Stimulated activated CD8-positive, alpha-beta memory T cell treated with anti-CD3 and anti-CD28 coated beads, Interleukin-7, amount 100 ng/mL, for 4 hours (primary cell): ENCODE measurements around the gene DOCK3.

Experiments used
- DNase-seq, 2 donors: peaks; one replicate each; pipeline ENCODE4 v3.0.0-alpha.2; 2020; ENCODE audit warnings: low read depth in 2 of 2

The DOCK3 gene

DNA sequence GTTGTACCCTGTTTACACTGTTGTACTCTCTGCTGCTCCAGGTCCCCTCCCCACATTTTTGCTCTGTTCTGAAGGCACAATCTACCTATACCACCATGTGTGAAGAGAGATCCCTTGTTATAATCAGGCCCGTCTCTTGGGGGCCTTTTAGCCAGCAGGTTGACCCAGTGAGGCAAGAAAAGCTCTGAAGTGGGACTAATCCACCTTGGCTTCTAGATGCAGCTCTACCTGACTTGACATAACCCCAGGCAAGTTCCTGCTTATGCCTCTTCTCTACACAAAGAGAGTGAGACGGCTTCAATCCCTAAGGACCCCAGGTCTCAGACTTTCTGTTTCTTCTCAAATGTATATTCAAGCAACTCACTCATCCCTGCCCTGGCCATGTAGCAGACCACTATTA, 653.5 kb downstream of the DOCK3 start:
- no peak for DNase-seq

- DNase-seq, result no peak
Observed at GRCh38 chr3:51330046-51330445, 655.3 kb downstream of the DOCK3 start.

DNA sequence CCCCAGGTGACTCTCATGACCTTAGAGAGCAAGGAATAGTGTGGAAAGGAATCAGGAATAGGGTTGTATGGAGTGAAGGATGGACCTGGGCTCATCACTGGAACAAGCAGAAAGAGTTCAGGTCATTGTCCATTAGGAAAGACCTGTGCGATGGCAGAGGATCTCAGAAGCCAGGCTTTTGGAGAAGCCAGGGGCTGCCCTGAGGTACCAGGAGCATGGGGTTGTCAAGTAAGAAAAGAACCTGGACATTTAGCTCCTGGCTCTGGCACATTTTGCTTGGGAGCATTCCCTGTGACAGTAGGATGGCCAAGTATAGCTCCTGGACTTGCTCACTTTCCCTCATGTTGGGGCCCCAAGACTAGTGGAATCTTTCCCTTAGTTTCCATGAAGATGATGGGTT, 657.4 kb downstream of the DOCK3 start:
- no peak for DNase-seq

DNA sequence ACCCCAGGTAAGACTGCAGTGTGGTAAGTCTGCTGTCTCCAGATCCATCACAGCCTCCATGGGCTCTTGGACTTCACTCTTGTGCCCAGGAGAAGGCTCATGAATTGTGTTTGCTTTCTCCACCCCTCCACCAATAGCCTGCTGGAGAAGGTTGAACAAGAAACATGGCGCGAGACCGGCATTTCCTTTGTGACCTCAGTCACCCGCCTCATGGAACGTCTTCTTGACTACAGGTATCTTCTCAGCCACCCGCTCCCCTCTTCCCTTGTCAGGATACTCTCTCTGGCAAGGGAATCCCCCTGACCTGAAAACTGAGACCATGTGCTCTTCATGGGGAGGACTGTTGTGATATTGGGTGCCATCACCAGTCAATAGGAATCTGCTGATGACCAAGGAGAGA, 658.3 kb downstream of the DOCK3 start:
- DNase-seq, result no peak

- DNase-seq, result no peak
Observed at GRCh38 chr3:51336261-51336660, 661.5 kb downstream of the DOCK3 start.

DNA sequence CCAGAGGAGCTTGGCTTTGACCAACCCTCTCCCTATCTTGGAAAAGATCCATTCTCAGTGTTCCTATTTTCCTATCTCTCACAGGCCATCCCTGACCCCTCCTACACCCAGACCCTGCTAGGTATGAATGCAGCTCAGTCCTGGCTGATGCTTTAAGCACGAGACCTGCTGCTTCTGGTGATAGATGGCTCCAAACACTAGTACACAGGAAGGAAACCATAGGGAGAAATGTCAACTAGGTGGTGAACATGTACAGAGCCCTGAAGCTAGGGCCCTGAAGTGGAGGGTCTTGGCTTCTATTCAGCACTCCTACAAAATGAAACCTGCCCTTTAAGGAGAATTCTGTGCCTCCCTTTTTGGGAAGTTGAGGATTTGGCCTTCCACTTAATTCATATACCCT, 662.9 kb downstream of the DOCK3 start:
- no peak for DNase-seq

- DNase-seq, result no peak
Observed at GRCh38 chr3:51338632-51339031, 663.9 kb downstream of the DOCK3 start.

GRCh38 chr3:51340013-51340829, 665.5 kb downstream of the DOCK3 start:
- DNase-seq, result no peak

DNA sequence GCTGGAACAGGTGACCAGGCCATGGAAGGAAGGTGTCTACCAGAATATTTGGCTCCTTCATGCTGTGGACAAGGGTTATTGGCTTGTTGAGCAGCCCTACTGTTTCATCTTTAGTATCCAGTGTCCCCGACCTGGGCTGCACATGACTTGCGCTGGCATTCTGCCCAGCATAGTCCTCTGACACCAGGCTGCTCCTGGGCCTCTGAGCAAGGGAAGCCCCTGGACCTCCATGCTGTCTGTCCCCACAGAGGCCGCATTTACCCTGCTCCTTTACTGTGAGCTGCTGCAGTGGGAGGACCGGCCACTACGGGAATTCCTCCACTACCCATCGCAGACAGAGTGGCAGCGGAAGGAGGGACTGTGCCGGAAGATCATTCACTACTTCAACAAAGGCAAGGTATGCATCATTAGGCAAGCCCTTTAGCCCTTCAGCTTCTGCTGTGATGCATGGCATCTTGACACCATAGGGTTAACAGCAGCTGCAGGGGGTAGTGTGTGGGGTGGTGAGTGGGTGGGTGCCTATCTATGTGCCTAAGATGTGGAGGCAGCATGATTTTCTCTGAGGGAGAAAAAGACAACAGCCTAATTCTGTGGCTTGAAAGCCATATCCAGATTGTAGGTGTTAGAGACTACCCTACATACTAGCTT, 666.4 kb downstream of the DOCK3 start:
- no peak for DNase-seq

GRCh38 chr3:51343918-51344687, 669.4 kb downstream of the DOCK3 start:
- DNase-seq, result no peak

DNA sequence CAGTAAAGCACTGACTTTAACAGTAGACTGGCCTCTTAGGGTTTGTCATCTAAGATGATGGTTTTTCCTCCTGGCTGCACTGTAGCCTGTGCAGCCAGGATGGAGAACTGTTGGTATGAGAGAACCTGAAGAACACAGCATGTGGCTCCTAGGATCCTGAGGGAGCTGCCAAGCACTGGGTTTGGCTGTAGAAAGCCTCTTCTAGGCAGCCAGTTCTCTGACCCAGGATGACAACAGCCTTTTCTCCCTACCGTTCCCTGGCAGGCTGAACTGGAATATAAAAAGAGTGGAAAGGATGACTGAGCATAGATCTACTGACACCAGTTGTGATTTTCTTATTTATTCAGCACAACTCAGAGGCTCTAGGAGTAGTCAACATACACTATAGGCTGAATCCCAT, 676.0 kb downstream of the DOCK3 start:
- no peak for DNase-seq

GRCh38 chr3:51353131-51353530, 678.4 kb downstream of the DOCK3 start:
- DNase-seq, result no peak

- no peak for DNase-seq
Observed at GRCh38 chr3:51353691-51354090, 679.0 kb downstream of the DOCK3 start.

DNA sequence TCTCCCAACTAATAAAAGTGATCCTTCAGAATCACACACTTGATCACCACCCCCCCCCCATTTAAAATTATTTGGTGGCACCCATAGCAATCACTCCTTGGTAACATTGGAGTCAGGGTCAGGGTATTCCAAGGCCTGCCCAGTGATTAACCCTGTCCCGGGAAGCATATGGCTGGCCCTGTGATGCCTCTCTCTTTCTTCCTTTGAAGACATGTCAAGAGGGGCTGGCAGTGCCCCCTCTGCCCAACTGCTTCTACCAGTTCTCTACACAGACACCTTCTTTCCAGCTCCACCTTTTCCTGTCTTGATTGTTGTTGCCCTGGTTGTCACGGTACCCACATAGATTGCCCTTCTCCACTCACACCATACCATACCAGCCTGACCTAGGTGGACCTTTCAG, 679.4 kb downstream of the DOCK3 start:
- no peak for DNase-seq

GRCh38 chr3:51354731-51355615, 680.2 kb downstream of the DOCK3 start:
- no peak for DNase-seq

DNA sequence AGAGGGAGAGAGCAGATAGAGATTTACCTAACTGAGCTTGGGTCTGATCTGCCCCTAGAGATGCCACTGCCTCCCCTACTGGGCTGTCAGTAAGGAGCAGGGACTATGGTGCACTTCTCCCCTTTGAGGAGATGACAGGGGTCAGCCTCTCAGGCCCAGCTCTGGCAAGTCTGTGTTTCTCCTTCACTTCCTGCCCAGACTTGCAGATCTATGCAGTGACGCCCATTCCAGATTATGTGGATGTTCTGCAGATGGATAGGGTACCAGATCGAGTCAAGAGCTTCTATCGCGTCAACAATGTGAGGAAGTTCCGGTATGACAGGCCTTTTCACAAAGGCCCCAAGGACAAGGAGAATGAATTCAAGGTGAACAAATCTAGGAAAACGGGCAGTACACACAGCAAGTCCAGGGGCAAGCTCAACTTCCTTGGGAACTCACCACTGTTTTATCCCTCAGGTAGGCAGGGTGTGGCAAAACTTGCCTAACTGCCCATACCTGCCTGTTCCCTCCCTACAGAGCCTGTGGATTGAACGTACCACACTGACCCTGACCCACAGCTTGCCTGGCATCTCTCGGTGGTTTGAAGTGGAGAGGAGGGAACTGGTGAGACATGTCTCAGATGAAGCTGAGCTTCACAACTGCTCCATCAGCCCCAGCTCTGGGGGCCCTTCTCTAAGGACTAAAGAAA, 681.3 kb downstream of the DOCK3 start:
- no peak for DNase-seq

GRCh38 chr3:51357856-51358255, 683.1 kb downstream of the DOCK3 start:
- no peak for DNase-seq

DNA sequence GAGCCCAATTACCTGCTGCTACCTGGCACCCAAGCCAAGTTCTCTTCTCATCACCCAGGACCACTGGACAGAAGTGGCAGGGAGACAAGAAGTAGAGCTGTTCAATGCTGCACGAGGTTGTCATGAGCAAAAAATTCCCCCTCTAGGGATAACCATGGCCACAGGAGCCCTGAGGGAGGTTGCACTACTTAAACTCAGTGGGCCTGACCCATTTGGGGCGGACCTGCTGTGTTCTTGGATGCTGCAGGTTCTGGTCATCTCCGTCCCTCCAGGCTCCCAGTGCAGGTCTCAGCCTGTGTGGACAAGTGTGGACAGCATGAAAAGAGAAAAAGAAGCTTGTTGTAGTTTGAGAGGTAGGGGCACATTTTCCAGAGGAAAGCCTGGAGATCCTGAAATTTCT, 684.3 kb downstream of the DOCK3 start:
- no peak for DNase-seq

DNA sequence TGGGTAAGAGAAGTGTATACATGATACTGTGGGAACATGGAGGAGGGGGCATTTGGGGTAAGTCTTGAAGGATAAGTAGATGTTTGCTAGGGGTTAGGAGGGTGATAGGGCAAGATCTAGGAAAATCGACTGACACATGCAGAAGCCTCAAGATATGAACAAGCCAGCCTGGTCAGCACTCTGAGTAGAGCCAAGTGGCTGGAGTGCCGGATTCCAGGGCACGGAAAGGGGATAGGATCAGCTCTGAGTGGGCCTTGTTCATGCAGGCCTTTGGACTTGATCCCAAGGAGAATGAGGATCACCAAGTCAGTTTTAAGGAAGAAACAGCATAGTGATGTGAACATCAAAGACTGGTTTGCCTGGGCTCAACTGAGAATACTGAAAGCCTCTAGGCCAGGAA, 686.1 kb downstream of the DOCK3 start:
- no peak for DNase-seq

DNA sequence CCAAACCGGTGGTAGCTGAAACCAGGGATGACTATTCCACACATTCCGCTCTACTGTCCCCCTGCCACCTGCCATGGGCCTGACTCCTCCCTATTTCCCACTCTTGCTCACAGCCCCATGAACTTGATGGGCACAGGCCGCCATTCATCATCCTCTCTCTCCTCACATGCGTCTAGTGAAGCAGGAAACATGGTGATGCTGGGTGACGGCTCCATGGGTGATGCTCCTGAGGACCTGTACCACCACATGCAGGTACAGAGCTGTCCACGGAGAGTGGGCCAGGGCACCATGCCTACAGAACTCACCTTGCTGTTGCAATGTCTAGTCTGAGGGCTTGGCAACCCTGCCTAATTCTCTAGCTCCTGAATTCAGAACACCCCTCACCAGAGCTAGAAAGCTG, 687.0 kb downstream of the DOCK3 start:
- DNase-seq, result no peak

DNA sequence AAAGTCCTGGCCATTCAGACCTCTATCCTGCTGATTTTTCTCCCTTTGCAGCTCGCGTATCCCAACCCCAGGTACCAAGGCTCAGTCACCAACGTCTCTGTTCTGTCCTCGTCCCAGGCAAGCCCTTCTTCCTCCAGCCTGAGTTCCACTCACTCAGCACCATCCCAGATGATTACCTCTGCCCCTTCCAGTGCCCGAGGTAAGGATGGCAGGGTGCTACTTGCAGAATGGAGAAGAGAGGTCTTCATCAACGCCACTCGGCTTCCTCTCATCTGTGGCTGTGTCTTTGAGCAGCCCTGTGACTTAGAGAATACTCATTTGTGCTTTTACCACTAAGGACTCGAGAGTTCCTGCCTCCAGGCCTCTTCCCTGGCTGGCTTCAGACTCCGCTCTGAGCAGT, 687.7 kb downstream of the DOCK3 start:
- DNase-seq, result no peak
